NCI-H2196 (cell line): ENCODE results near the gene PPP2R2B.

ENCODE experiments used
- DNase-seq: peaks from one replicate; lab custom pipeline; 2025; ENCODE audit not compliant: unreplicated experiment; lab: John Stamatoyannopoulos, UW

PPP2R2B gene

GRCh38 chr5:146660376-146660960 is 218.1 kb downstream of the PPP2R2B start:
- DNase-seq: no peak

- no peak for DNase-seq
These were observed 218.6 kb downstream of the PPP2R2B start for GRCh38 chr5:146659961-146660360.

GRCh38 chr5:146656703-146657102 is 221.9 kb downstream of the PPP2R2B start:
- no peak for DNase-seq

GRCh38 chr5:146653560-146653959 is 225.0 kb downstream of the PPP2R2B start:
- DNase-seq: no peak

GRCh38 chr5:146652547-146652946 is 226.0 kb downstream of the PPP2R2B start:
- DNase-seq: no peak

- DNase-seq: peak; percentile 75
These were observed 230.8 kb downstream of the PPP2R2B start for GRCh38 chr5:146647656-146648199.

GRCh38 chr5:146646441-146646840 is 232.1 kb downstream of the PPP2R2B start:
- DNase-seq: no peak

- no peak for DNase-seq
These were observed 233.2 kb downstream of the PPP2R2B start for GRCh38 chr5:146645342-146645741.

- DNase-seq: peak; percentile 42
These were observed 233.7 kb downstream of the PPP2R2B start for GRCh38 chr5:146644831-146645230.

GRCh38 chr5:146643776-146644175 is 234.8 kb downstream of the PPP2R2B start:
- DNase-seq: no peak

- no peak for DNase-seq
These were observed 236.1 kb downstream of the PPP2R2B start for GRCh38 chr5:146642410-146642809.

GRCh38 chr5:146641941-146642340 is 236.6 kb downstream of the PPP2R2B start:
- DNase-seq: no peak

GRCh38 chr5:146640285-146640896 is 238.2 kb downstream of the PPP2R2B start:
- DNase-seq: no peak

GRCh38 chr5:146635443-146635842 is 243.1 kb downstream of the PPP2R2B start:
- no peak for DNase-seq

GRCh38 chr5:146633323-146633764 is 245.2 kb downstream of the PPP2R2B start:
- no peak for DNase-seq

GRCh38 chr5:146632620-146633322 is 245.8 kb downstream of the PPP2R2B start:
- DNase-seq: no peak

- DNase-seq: no peak
These were observed 248.1 kb downstream of the PPP2R2B start for GRCh38 chr5:146630472-146630871.

- DNase-seq: no peak
These were observed 249.6 kb downstream of the PPP2R2B start for GRCh38 chr5:146628950-146629349.

- no peak for DNase-seq
These were observed 251.6 kb downstream of the PPP2R2B start for GRCh38 chr5:146626936-146627335.

- DNase-seq: no peak
These were observed 254.4 kb downstream of the PPP2R2B start for GRCh38 chr5:146624179-146624578.

GRCh38 chr5:146623666-146624065 is 254.9 kb downstream of the PPP2R2B start:
- no peak for DNase-seq

GRCh38 chr5:146623009-146623408 is 255.5 kb downstream of the PPP2R2B start:
- no peak for DNase-seq
